A673 (cell line): ENCODE results near the gene TEX44. TPM values are rescaled to one million over a fixed set of nuclear protein-coding genes. Genes with fewer than 3 reads are reported as not detected.

ENCODE experiments used
- BruUV-seq: library from RNA; stranded (reverse); fragments of 400-500 nt; replicated peaks from 2 replicates; lab custom pipeline; 2021; lab: Mats Ljungman, UMichigan
- CTCF ChIA-PET: fragments of 300-600 bp; sonication (Branson Sonifier 250); formaldehyde crosslinking; loops from one replicate; lab custom pipeline; 2022; ENCODE audit warnings: antibody characterized with exemption; lab: Charles Lee
- POLR2A ChIA-PET: fragments of 300-600 bp; sonication (Branson Sonifier 250); formaldehyde crosslinking; loops from one replicate; lab custom pipeline; 2022; ENCODE audit warnings: antibody characterized with exemption; ENCODE audit not compliant: low non-redundant PET; lab: Charles Lee
- DNase-seq: peaks from one replicate; pipeline ENCODE4 v3.0.0-alpha.2; 2015; ENCODE audit warnings: low spot score
- H3K27ac ChIP-seq: fragments of 200-600 bp; sonication (generic); 2 replicates; pipeline ENCODE4 v1.5.1; 2016; ENCODE audit warnings: mixed run types, low read depth, mild to moderate bottlenecking, mixed read lengths, antibody characterized with exemption, low read length; ENCODE audit not compliant: poor library complexity, severe bottlenecking
- H3K27me3 ChIP-seq: fragments of 200-600 bp; sonication (generic); replicated peaks from 2 replicates; pipeline ENCODE4 v1.6.1; 2017; ENCODE audit warnings: mixed run types, low read depth, mild to moderate bottlenecking, mixed read lengths, antibody characterized with exemption, low read length; ENCODE audit not compliant: insufficient read depth, poor library complexity
- H3K36me3 ChIP-seq: fragments of 200-600 bp; sonication (generic); 2 replicates; pipeline ENCODE4 v1.6.1; 2016; ENCODE audit warnings: mixed run types, mild to moderate bottlenecking, mixed read lengths, antibody characterized with exemption, low read length; ENCODE audit not compliant: insufficient read depth, poor library complexity, severe bottlenecking
- H3K4me1 ChIP-seq: fragments of 200-600 bp; sonication (generic); 2 replicates; pipeline ENCODE4 v1.6.1; 2017; ENCODE audit warnings: mixed run types, mild to moderate bottlenecking, mixed read lengths, antibody characterized with exemption, low read length; ENCODE audit not compliant: insufficient read depth, poor library complexity, severe bottlenecking
- H3K4me3 ChIP-seq: fragments of 200-600 bp; sonication (generic); 2 replicates; pipeline ENCODE4 v1.5.1; 2016; ENCODE audit warnings: low read depth, mixed run types, mild to moderate bottlenecking, mixed read lengths, low read length; ENCODE audit not compliant: poor library complexity, severe bottlenecking
- H3K9me3 ChIP-seq: fragments of 200-600 bp; sonication (generic); 2 replicates; pipeline ENCODE4 v1.6.1; 2016; ENCODE audit warnings: mixed run types, low read depth, mild to moderate bottlenecking, mixed read lengths, antibody characterized with exemption, low read length; ENCODE audit not compliant: poor library complexity, severe bottlenecking
- EZH2 ChIP-seq: fragments of 200-600 bp; sonication (generic); IDR thresholded peaks from 2 replicates; pipeline ENCODE4 v1.6.1; 2017; ENCODE audit warnings: borderline replicate concordance, low read depth, mild to moderate bottlenecking, mixed read lengths, antibody characterized with exemption, low read length; ENCODE audit not compliant: poor library complexity, severe bottlenecking
- intact Hi-C: fragments of 100-400 bp; cut with micrococcal nuclease; formaldehyde crosslinking; loops from one replicate; pipeline ENCODE4 v1.10.0; 2022; ENCODE audit not compliant: unreplicated experiment
- total RNA-seq: library from RNA; stranded (reverse); gene quantifications from 2 replicates; pipeline ENCODE4 v1.2.3, GENCODE V29; 2021
- TF ChIP-seq, protein P1 (sequence below): fragments of 300-800, 200-600 bp; sonication (generic); conservative IDR thresholded peaks from 2 replicates; pipeline ENCODE4 v1.5.1; 2017; ENCODE audit warnings: low read depth, mild to moderate bottlenecking, antibody characterized with exemption, low read length, moderate library complexity, mixed read lengths

TEX44 gene
- total RNA-seq, 1 experiment from 2014 or later, result not detected

DNA sequence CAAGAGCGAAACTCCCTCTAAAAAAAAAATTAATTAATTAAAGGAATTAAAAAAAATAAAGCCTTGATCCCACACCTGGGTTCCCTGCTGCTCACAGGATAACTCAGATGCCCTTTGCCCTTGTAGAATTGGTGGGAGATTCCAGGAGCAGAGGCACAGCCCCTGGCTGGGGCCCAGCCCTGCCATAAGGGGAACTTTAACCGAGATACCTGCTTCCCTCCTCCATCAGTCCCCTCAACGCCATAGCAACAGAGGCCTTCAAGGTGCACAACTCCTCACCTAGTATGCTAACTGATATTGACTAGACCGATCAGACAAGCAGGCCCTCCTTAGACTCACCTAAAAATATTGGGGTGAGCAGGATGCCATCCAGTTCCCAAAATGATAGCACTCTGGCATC is 23.6 kb downstream of the TEX44 start:
- ChIA-PET CTCF (no interaction called here), POLR2A (no interaction called here)
- Histone ChIP-seq H3K9me3 (no peaks in the 10 kb centered on the region), H3K36me3 (no peaks in the 10 kb centered on the region), H3K4me1 (peaks cover 27% of the 10 kb centered on the region), H3K4me3 (no peak overlapping the region), H3K27me3 (no peaks in the 10 kb centered on the region), H3K27ac (no peak overlapping the region)
- TF ChIP-seq EZH2, result no peak
- TF ChIP-seq, protein P1, sequence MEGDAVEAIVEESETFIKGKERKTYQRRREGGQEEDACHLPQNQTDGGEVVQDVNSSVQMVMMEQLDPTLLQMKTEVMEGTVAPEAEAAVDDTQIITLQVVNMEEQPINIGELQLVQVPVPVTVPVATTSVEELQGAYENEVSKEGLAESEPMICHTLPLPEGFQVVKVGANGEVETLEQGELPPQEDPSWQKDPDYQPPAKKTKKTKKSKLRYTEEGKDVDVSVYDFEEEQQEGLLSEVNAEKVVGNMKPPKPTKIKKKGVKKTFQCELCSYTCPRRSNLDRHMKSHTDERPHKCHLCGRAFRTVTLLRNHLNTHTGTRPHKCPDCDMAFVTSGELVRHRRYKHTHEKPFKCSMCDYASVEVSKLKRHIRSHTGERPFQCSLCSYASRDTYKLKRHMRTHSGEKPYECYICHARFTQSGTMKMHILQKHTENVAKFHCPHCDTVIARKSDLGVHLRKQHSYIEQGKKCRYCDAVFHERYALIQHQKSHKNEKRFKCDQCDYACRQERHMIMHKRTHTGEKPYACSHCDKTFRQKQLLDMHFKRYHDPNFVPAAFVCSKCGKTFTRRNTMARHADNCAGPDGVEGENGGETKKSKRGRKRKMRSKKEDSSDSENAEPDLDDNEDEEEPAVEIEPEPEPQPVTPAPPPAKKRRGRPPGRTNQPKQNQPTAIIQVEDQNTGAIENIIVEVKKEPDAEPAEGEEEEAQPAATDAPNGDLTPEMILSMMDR, result no peak
- BruUV-seq, result no TSS peak
- no peak for DNase-seq
- intact Hi-C loops, result no loop called here

DNA sequence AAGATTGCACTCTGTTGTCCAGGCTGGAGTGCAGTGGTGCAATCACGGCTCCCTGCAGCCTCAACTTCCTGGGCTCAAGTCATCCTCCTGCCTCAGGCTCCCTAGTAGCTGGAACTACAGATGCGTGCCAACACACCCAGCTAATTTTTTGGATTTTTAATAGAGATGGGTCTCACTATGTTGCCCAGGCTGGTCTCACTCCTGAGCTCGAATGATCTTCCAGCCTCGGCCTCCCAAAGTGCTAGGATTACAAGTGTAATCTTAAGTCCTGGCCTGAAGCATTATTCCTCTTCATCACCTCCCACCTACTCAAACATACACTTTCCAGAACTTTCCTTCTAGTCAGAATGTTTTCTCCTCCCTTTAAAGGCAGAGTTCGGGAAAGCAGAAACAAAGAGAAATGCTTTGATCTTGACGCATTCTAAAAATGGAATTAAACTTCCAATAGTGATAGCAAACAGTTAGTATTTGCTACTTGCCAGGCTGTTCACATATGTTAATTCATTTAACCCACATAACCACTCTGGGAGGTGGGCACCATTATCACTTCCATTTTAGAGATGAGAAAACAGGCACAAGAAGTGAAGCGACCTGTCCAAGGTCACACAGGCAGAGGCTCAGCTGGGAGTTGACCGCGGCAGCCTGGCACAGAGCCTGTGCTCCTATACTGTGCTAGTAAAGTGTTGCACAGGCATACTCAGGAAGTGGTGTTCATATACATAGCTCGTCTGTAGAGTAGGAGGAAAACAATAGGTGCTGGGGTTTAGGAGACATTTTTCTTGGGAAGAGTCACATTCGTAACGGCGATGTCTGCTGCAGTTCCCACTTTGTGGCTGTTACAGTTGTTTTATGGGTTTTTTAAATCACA is 24.6 kb downstream of the TEX44 start:
- ChIA-PET POLR2A (no interaction called here), CTCF (no interaction called here)

DNA sequence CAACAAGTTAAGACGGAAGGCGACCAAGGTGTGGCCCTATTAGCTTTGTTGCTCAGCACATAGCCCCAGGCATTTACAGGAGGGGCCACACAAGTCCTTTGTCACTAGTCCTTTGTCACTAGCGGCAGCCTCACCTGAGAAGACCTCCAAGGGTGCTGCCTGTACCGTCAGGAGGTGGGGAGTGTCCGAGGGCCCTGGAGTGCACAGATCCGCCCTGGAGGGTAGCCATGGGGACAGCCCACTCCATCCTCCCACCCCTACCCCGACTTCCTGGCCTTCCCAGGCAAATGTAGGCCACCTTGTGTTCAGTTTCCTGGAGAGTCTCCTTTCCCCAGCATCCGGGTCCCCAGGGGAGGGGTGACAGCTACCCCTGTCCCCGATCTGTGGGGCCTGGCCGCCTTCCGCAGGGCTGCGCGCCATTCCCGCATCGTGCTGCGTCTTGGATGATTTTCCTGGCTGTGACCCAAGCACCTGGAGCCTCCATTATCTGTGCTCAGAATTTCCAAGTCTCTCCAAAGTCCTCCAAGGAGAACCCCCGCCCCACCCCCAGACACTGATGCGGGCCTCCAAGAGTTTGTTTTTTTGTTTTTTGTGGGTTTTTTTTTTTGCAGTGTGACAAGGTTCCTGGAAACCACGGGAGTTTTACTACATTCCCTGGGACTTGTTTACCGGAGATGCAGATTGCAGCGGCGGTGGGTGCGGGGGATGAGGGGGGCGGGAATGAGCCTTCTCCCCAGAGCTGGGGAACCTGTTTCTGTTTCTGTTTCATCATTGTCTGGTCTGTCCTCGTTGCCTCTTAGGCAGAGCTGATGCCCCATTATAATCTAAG is 28.6 kb downstream of the TEX44 start:
- Histone ChIP-seq H3K9me3 (no peaks in the 10 kb centered on the region), H3K4me3 (no peak overlapping the region), H3K27ac (no peak overlapping the region), H3K4me1 (no peaks in the 10 kb centered on the region), H3K27me3 (no peaks in the 10 kb centered on the region), H3K36me3 (no peaks in the 10 kb centered on the region)
- BruUV-seq, result no TSS peak
- CTCF ChIA-PET, result interaction anchor here (0.7 kb wide), 1 partner anchor 285 kb away, joined by 3 read pairs; no protein-coding TSS in a partner anchor
- no peak for TF ChIP-seq EZH2
- TF ChIP-seq, protein P1, result no peak
- POLR2A ChIA-PET, result no interaction called here
- no peak for DNase-seq
- intact Hi-C loops, result no loop called here

More for the DNA sequence above, 24.6 kb downstream of the TEX44 start:
- H3K4me1 ChIP-seq, result peaks cover 24% of the 10 kb centered on the region
- H3K36me3 ChIP-seq, result no peaks in the 10 kb centered on the region
- no peak overlapping the region for H3K4me3 ChIP-seq
- BruUV-seq, result no TSS peak
- DNase-seq, result no peak
- TF ChIP-seq, protein P1, result no peak
- TF ChIP-seq EZH2, result no peak
- no peak overlapping the region for H3K27ac ChIP-seq
- intact Hi-C loops, result no loop called here
- H3K9me3 ChIP-seq, result no peaks in the 10 kb centered on the region
- no peaks in the 10 kb centered on the region for H3K27me3 ChIP-seq
